HG02870 (cell line): ENCODE results near the gene RPS6KA4.
"Not testable (repeated sequence)": the region's sequence is repeated elsewhere in the genome, so short reads cannot be mapped to it uniquely, and the experiment has no call there.

Source experiments
- ATAC-seq: cut with Tn5 transposase; IDR thresholded peaks from one replicate; pipeline ENCODE4 v1.9.1; 2021; ENCODE audit warnings: mild to moderate bottlenecking, moderate library complexity; ENCODE audit not compliant: unreplicated experiment

The RPS6KA4 gene

GRCh38 chr11:64358907-64359711 is at the start of gene RPS6KA4:
Gene RPS6KA4, plus strand, starts transcription at chr11:64359162. Its CDS starts 74 bp downstream, at chr11:64359236.
- ATAC-seq: no peak

GRCh38 chr11:64312947-64313346 is 46.0 kb upstream of the RPS6KA4 start:
- no peak for ATAC-seq

GRCh38 chr11:64313491-64314145 is 45.3 kb upstream of the RPS6KA4 start:
- ATAC-seq: no peak

GRCh38 chr11:64314146-64314804 is 44.7 kb upstream of the RPS6KA4 start:
- ATAC-seq: no peak

GRCh38 chr11:64314805-64315561 is 44.0 kb upstream of the RPS6KA4 start:
- ATAC-seq: no peak

- not testable (repeated sequence) for ATAC-seq
Measured at GRCh38 chr11:64315667-64316526, 43.1 kb upstream of the RPS6KA4 start.

GRCh38 chr11:64316672-64317324 is 42.2 kb upstream of the RPS6KA4 start:
- no peak for ATAC-seq

GRCh38 chr11:64317325-64317960 is 41.5 kb upstream of the RPS6KA4 start, which contains the start of gene TRMT112:
Gene TRMT112, minus strand, starts transcription at chr11:64317559. Its CDS starts 33 bp downstream, at chr11:64317526.
- ATAC-seq: peak; percentile 72

- ATAC-seq: peak; percentile 63
Measured at GRCh38 chr11:64317961-64318765, 40.8 kb upstream of the RPS6KA4 start, which contains the start of gene PRDX5. Gene PRDX5, plus strand, starts transcription at chr11:64318121. Its CDS starts 95 bp downstream, at chr11:64318216.

GRCh38 chr11:64318766-64319761 is 39.9 kb upstream of the RPS6KA4 start:
- no peak for ATAC-seq

- ATAC-seq: no peak
Measured at GRCh38 chr11:64320556-64320955, 38.4 kb upstream of the RPS6KA4 start.

GRCh38 chr11:64321026-64321425 is 37.9 kb upstream of the RPS6KA4 start:
- no peak for ATAC-seq

GRCh38 chr11:64321533-64321932 is 37.4 kb upstream of the RPS6KA4 start:
- ATAC-seq: no peak

GRCh38 chr11:64322925-64323260 is 36.1 kb upstream of the RPS6KA4 start:
- ATAC-seq: no peak

GRCh38 chr11:64323373-64323772 is 35.6 kb upstream of the RPS6KA4 start:
- ATAC-seq: no peak

GRCh38 chr11:64323984-64324383 is 35.0 kb upstream of the RPS6KA4 start:
- ATAC-seq: not testable (repeated sequence)
